PC-3 (cell line): ENCODE results near the gene C5orf63. TPM values are rescaled to one million over a fixed set of nuclear protein-coding genes. Genes with fewer than 3 reads are reported as not detected.

Source experiments
- ATAC-seq: fragments of 200-7000 bp; cut with Tn5 transposase; 2 replicates; pipeline ENCODE4 v1.9.1; 2020; ENCODE audit warnings: mild to moderate bottlenecking, moderate library complexity
- BruUV-seq: library from RNA; stranded (reverse); fragments of 400-500 nt; replicated peaks from 2 replicates; lab custom pipeline; 2021; lab: Mats Ljungman, UMichigan
- CTCF ChIA-PET: fragments of 300-600 bp; sonication (Branson Sonifier 250); formaldehyde crosslinking; loops from one replicate; lab custom pipeline; 2022; ENCODE audit warnings: antibody characterized with exemption; lab: Charles Lee
- POLR2A ChIA-PET: fragments of 300-600 bp; sonication (Branson Sonifier 250); formaldehyde crosslinking; loops from one replicate; lab custom pipeline; 2022; ENCODE audit warnings: antibody characterized with exemption; ENCODE audit not compliant: unreplicated experiment; lab: Charles Lee
- DNase-seq: peaks from one replicate; pipeline ENCODE4 v3.0.0-alpha.2; 2015
- H2AFZ ChIP-seq: fragments of 300-600 bp; sonication (generic); 2 replicates; pipeline ENCODE4 v1.6.0; 2016; ENCODE audit warnings: antibody characterized with exemption, low read length
- H3F3A ChIP-seq: fragments of 300-600 bp; sonication (generic); one replicate; pipeline ENCODE4 v1.6.0; 2017; ENCODE audit warnings: antibody characterized with exemption, low read length, control low read depth, mild to moderate bottlenecking; ENCODE audit not compliant: unreplicated experiment
- H3K27ac ChIP-seq: fragments of 300-600 bp; sonication (generic); 2 replicates; pipeline ENCODE4 v1.5.1; 2016; ENCODE audit warnings: mild to moderate bottlenecking, low read length
- H3K27me3 ChIP-seq: fragments of 300-600 bp; sonication (generic); 2 replicates; pipeline ENCODE4 v1.6.1; 2016; ENCODE audit warnings: low read length, mixed read lengths
- H3K36me3 ChIP-seq: fragments of 300-600 bp; sonication (generic); 2 replicates; pipeline ENCODE4 v1.6.1; 2016; ENCODE audit warnings: low read depth, mixed run types, low read length, mixed read lengths
- H3K4me1 ChIP-seq: fragments of 300-600 bp; sonication (generic); 2 replicates; pipeline ENCODE4 v1.5.1; 2016; ENCODE audit warnings: low read length; ENCODE audit not compliant: insufficient read depth
- H3K4me2 ChIP-seq: fragments of 300-600 bp; sonication (generic); 2 replicates; pipeline ENCODE4 v1.6.0; 2016; ENCODE audit warnings: low read length
- H3K4me3 ChIP-seq: fragments of 300-600 bp; sonication (generic); 2 replicates; pipeline ENCODE4 v1.5.1; 2016; ENCODE audit warnings: mild to moderate bottlenecking, low read length, mixed read lengths
- H3K79me2 ChIP-seq: fragments of 300-600 bp; sonication (generic); 2 replicates; pipeline ENCODE4 v1.6.1; 2017; ENCODE audit warnings: low read length, mixed read lengths
- H3K9ac ChIP-seq: fragments of 300-600 bp; sonication (generic); 2 replicates; pipeline ENCODE4 v1.6.0; 2016; ENCODE audit warnings: mild to moderate bottlenecking, low read length
- H3K9me2 ChIP-seq: fragments of 300-600 bp; sonication (generic); replicated peaks from 2 replicates; pipeline ENCODE4 v1.6.1; 2016; ENCODE audit warnings: mixed run types, low read length, mixed read lengths
- H3K9me3 ChIP-seq: fragments of 300-600 bp; sonication (generic); 2 replicates; pipeline ENCODE4 v1.6.1; 2016; ENCODE audit warnings: low read length, mixed read lengths
- H4K20me1 ChIP-seq: fragments of 300-600 bp; sonication (generic); 2 replicates; pipeline ENCODE4 v1.6.1; 2016; ENCODE audit warnings: low read length, mixed read lengths
- EZH2 ChIP-seq: fragments of 300-600 bp; sonication (generic); IDR thresholded peaks from one replicate; pipeline ENCODE4 v1.6.1; 2017; ENCODE audit warnings: antibody characterized with exemption, mild to moderate bottlenecking, low read length; ENCODE audit not compliant: unreplicated experiment
- EZH2phosphoT487 ChIP-seq: fragments of 300-600 bp; sonication (generic); IDR thresholded peaks from 2 replicates; pipeline ENCODE4 v1.6.1; 2018; ENCODE audit warnings: mild to moderate bottlenecking, antibody characterized with exemption, low read length, borderline replicate concordance
- intact Hi-C: fragments of 100-400 bp; cut with micrococcal nuclease; formaldehyde crosslinking; loops from 2 replicates; pipeline ENCODE4 v1.9.0; 2023
- total RNA-seq: library from RNA; depleted of rRNA; stranded (reverse); fragments of >200 nt; gene quantifications from 2 replicates; pipeline ENCODE4 v1.2.3, GENCODE V29; 2014
- TF ChIP-seq, protein P1 (sequence below): fragments of 300-600 bp; sonication (generic); conservative IDR thresholded peaks from 2 replicates; pipeline ENCODE4 v1.5.1; 2017; ENCODE audit warnings: antibody characterized with exemption, low read depth, mild to moderate bottlenecking, low read length

C5orf63 gene
- total RNA-seq, 1 experiment from 2014 or later = 3.7 TPM

DNA sequence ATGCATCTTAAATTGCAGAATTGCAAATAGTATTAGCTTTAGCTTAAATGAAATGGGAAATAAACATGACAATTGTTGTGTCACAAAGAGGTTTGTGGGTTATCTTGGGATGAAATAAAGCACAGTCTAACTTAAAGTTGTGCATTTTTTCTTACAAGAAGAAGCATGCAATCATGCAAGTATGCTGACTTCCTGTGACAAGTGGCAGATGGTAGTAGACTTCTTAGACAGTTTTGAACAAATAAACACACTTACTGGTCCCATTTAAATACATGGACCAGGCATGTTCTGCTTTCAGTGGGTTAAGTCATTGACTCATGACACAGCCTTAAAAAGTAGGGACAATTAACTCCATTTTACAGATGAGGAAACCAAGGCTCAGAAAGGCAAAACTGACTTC lies 15.9 kb upstream of the C5orf63 start:
- DNase-seq (no peak), ATAC-seq (no peak)
- ChIA-PET CTCF (no interaction called here), POLR2A (no interaction called here)
- no TSS peak for BruUV-seq
- Histone ChIP-seq H3K9me2 (no peaks in the 10 kb centered on the region), H3K9me3 (no peaks in the 10 kb centered on the region), H3K4me3 (no peak overlapping the region), H3K4me1 (0 out of 2 replicates have a peak, but pooled peaks cover 6% of the 10 kb centered on the region), H3K27ac (no peak overlapping the region), H3K79me2 (no peaks in the 10 kb centered on the region), H3K4me2 (no peak overlapping the region), H3K36me3 (no peaks in the 10 kb centered on the region), H2AFZ (no peak overlapping the region), H3F3A (no peaks in the 10 kb centered on the region), H3K27me3 (0 out of 2 replicates have a peak, but pooled peaks cover 5% of the 10 kb centered on the region), H3K9ac (no peak overlapping the region), H4K20me1 (no peaks in the 10 kb centered on the region)
- intact Hi-C loops = no loop called here
- TF ChIP-seq EZH2phosphoT487 (no peak), EZH2 (no peak)
- TF ChIP-seq, protein P1, sequence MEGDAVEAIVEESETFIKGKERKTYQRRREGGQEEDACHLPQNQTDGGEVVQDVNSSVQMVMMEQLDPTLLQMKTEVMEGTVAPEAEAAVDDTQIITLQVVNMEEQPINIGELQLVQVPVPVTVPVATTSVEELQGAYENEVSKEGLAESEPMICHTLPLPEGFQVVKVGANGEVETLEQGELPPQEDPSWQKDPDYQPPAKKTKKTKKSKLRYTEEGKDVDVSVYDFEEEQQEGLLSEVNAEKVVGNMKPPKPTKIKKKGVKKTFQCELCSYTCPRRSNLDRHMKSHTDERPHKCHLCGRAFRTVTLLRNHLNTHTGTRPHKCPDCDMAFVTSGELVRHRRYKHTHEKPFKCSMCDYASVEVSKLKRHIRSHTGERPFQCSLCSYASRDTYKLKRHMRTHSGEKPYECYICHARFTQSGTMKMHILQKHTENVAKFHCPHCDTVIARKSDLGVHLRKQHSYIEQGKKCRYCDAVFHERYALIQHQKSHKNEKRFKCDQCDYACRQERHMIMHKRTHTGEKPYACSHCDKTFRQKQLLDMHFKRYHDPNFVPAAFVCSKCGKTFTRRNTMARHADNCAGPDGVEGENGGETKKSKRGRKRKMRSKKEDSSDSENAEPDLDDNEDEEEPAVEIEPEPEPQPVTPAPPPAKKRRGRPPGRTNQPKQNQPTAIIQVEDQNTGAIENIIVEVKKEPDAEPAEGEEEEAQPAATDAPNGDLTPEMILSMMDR = no peak

DNA sequence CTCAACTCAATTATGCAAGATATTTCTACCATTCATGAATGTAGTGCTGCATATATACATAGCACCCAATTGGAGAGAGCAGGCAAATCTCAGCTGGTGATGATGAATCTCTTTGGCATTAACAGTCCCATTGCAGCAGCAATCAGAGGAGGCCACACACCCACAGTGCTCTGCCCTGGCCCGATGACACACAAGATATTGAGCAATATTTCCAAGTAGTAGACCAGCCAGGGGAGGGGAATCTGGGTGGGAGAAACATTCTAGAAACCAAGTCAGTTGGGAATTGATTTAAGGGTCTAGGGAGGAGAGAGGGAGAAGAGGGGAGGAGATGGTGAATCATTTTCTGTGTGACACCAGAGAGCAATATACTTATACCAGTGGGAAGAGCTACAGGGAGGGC lies 14.9 kb upstream of the C5orf63 start:
- H3K9ac ChIP-seq = no peak overlapping the region
- H3K4me3 ChIP-seq = no peak overlapping the region
- H2AFZ ChIP-seq = no peak overlapping the region
- no TSS peak for BruUV-seq
- H3K9me3 ChIP-seq = no peaks in the 10 kb centered on the region
- H4K20me1 ChIP-seq = no peaks in the 10 kb centered on the region
- intact Hi-C loops = no loop called here
- TF ChIP-seq EZH2phosphoT487 (no peak), EZH2 (no peak)
- TF ChIP-seq, protein P1 = no peak
- no peak overlapping the region for H3K27ac ChIP-seq
- no peaks in the 10 kb centered on the region for H3F3A ChIP-seq
- H3K4me2 ChIP-seq = no peak overlapping the region
- ATAC-seq = peak; percentile 33; the same call in 1 of the 2 replicates
- CTCF ChIA-PET = no interaction called here
- POLR2A ChIA-PET = no interaction called here
- H3K9me2 ChIP-seq = no peaks in the 10 kb centered on the region
- no peaks in the 10 kb centered on the region for H3K36me3 ChIP-seq
- peaks cover 9% of the 10 kb centered on the region; the same call in 1 of the 2 replicates for H3K27me3 ChIP-seq
- H3K79me2 ChIP-seq = no peaks in the 10 kb centered on the region
- peak; percentile 71 for DNase-seq
- 0 out of 2 replicates have a peak, but pooled peaks cover 6% of the 10 kb centered on the region for H3K4me1 ChIP-seq

DNA sequence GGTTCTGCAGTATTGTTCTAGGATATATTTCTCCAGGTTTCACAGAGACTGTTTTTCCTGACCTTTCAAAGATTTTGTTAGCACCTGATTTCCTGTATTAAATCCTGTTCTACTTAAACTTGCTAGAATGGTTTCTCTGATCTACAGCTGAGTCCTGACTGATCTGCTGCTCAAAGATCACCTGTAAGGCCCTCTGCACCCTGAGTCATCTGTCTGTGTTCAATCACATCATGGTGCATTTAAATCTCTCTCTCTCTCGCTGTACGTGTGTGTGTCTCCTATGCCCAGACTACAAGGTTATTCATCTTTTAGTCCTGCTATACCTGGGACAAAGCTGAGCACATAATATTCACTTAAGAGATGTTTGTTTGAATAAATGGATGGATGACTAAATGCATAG lies 13.3 kb upstream of the C5orf63 start:
- Histone ChIP-seq H3K9me2 (no peaks in the 10 kb centered on the region), H3K4me1 (0 out of 2 replicates have a peak, but pooled peaks cover 6% of the 10 kb centered on the region), H3K36me3 (no peaks in the 10 kb centered on the region), H3K9me3 (no peaks in the 10 kb centered on the region), H4K20me1 (no peaks in the 10 kb centered on the region), H3K4me3 (no peak overlapping the region), H3K9ac (no peak overlapping the region), H3K4me2 (no peak overlapping the region), H3K27ac (no peak overlapping the region), H2AFZ (no peak overlapping the region), H3K27me3 (peaks cover 22% of the 10 kb centered on the region), H3K79me2 (no peaks in the 10 kb centered on the region), H3F3A (no peaks in the 10 kb centered on the region)
- BruUV-seq = no TSS peak
- ATAC-seq (no peak), DNase-seq (no peak)
- ChIA-PET CTCF (no interaction called here), POLR2A (no interaction called here)
- TF ChIP-seq, protein P1 = no peak
- TF ChIP-seq EZH2 = no peak
- no peak for TF ChIP-seq EZH2phosphoT487
- intact Hi-C loops = no loop called here
